BE2C (cell line): Measurements from ENCODE around the gene MMP7.

Experiments
- DNase-seq: peaks from one replicate; pipeline ENCODE4 v3.0.0-alpha.2; 2020
- H3K27me3 ChIP-seq: fragments of 250-450 bp; sonication (Bioruptor Pico); 2 replicates; pipeline ENCODE4 v1.5.1; 2020; ENCODE audit warnings: mild to moderate bottlenecking
- H3K36me3 ChIP-seq: fragments of 250-450 bp; sonication (Bioruptor Pico); 2 replicates; pipeline ENCODE4 v1.5.1; 2020; ENCODE audit warnings: mild to moderate bottlenecking
- H3K4me1 ChIP-seq: fragments of 250-450 bp; sonication (Bioruptor Pico); 2 replicates; pipeline ENCODE4 v1.5.1; 2020
- H3K4me3 ChIP-seq: 2 replicates; pipeline ENCODE4 v1.5.1; 2011; ENCODE audit warnings: low read depth, low read length
- H3K9me3 ChIP-seq: fragments of 250-450 bp; sonication (Bioruptor Pico); 2 replicates; pipeline ENCODE4 v1.5.1; 2020
- TF ChIP-seq, protein P1 (sequence below): IDR thresholded peaks from 2 replicates; pipeline ENCODE4 v1.5.1; 2012; ENCODE audit warnings: mild to moderate bottlenecking, low read depth, low read length

Gene MMP7

DNA sequence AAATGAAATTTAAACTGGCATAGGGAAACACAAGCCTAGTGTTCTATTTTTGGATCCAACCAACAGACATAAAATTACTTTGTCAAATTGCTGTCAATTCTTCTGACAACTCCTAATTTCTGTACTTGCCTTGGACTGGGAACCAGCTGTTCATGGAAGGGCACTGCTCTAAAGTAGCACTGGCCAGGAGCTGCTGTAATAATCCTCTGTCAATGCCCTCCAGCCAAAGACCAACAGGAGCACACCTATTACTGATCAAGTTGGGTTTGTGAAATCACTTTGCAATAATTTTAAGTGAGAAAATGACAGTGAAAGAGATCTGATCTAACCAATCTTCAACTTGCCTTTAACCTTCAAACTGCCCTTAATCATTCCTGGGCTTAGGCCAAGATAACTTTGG, 59.1 kb downstream of the MMP7 start:
- Histone ChIP-seq H3K4me3 (no peak overlapping the region), H3K27me3 (no peaks in the 10 kb centered on the region), H3K4me1 (peaks cover 9% of the 10 kb centered on the region), H3K36me3 (no peaks in the 10 kb centered on the region), H3K9me3 (no peaks in the 10 kb centered on the region)
- no peak for DNase-seq
- TF ChIP-seq, protein P1, sequence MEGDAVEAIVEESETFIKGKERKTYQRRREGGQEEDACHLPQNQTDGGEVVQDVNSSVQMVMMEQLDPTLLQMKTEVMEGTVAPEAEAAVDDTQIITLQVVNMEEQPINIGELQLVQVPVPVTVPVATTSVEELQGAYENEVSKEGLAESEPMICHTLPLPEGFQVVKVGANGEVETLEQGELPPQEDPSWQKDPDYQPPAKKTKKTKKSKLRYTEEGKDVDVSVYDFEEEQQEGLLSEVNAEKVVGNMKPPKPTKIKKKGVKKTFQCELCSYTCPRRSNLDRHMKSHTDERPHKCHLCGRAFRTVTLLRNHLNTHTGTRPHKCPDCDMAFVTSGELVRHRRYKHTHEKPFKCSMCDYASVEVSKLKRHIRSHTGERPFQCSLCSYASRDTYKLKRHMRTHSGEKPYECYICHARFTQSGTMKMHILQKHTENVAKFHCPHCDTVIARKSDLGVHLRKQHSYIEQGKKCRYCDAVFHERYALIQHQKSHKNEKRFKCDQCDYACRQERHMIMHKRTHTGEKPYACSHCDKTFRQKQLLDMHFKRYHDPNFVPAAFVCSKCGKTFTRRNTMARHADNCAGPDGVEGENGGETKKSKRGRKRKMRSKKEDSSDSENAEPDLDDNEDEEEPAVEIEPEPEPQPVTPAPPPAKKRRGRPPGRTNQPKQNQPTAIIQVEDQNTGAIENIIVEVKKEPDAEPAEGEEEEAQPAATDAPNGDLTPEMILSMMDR: no peak
